ENCODE data around the gene MRPL21.
"Not testable (repeated sequence)": the region's sequence is repeated elsewhere in the genome, so short reads cannot be mapped to it uniquely, and the experiment has no call there.

MRPL21 gene

DNA sequence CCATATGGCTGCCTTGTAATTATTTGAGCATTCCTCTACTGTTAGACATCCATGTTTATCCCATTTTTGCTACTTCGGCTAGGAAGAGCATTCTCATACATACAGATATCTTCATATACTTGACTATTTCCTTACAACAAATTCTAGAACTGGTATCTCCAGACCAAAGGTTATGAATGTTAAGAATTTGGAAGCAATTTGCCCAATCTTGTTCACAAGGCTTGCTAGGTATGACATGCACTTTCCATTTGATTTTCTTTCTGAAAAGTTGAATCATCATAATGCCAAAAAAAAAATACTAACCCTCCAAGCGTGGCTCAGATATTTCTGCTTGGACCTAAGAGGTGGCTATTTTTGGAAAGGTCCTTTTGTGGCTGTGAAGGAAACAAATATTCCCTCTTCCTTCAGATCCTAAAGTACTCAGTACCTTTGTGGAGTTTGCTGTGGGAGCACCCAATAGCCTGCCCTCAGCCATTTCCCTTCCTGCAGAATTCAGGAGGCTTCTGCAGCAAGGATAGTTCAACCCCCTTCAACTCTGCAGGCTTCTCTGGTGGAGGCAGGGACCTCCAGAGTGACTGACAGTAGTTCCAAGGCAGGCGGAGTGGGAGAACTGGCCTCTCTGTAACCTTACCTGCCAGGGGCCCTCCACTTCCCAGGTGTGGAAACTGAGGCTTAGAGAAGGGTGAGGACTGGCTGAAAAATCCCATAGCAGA is 39.9 kb downstream of the MRPL21 start:
- no peak for DNase-seq

DNA sequence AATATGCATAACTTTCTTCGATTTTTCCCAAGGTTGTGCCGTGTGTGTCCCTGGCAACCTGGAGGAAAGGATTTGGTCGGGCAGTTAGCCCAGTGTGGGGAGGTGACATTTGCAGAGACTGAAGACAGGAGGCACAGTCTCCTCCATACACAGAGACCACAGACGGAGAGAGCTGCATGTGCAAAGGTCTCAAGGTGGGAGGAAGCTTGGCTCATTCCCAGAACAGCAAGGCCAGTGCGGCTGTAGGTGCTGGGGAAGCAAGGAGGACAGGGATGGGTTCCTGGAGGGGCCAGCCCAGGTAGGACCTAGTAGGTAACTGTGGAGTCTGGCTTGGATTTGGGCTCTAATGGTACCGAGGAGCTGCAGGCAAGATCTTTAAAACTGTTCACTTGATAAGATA is 41.2 kb downstream of the MRPL21 start:
- DNase-seq: no peak

DNA sequence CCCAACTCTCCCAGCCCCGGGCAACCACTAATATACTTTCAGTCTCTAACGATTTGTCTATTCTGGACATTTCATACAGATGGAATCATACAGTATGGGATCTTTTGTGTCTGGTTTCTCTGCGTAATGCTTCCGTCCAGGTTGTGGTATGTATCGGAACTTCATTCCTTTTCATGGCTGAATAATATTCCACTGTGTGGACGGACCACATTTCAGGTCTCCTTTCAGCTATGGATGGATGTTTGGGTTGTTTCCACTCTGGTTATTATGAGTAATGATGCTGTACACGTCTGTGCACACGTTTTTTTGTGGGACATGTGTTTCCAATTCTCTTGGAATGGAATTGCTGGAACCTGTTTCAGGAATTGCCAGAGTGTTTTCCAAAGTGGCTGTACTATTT is 44.5 kb downstream of the MRPL21 start:
- no peak for DNase-seq

DNA sequence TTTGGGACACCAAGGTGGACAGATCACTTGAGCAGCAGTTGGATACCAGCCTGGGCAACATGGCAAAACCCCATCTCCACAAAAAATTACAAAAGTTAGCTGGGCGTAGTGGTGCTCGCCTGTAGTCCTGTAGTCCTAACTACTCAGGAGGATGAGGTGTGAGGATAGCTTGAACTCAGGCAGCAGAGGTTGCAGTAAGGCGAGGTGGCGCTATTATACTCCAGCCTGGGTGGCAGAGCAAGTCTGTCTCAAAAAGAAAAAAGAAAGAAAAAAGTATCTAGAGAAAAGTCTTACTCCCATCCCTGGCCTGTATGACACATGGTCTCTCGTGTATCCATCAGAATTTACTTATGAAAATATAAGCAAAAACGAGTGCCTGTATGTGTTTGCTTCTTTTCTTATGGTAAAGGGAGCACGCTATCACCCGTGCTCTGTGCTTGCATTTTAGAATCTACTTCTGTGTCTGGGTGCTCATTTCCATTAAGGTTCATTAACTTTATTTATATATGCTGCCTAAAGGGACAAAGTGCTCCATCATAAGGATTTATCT is 46.5 kb downstream of the MRPL21 start:
- no peak for DNase-seq

DNA sequence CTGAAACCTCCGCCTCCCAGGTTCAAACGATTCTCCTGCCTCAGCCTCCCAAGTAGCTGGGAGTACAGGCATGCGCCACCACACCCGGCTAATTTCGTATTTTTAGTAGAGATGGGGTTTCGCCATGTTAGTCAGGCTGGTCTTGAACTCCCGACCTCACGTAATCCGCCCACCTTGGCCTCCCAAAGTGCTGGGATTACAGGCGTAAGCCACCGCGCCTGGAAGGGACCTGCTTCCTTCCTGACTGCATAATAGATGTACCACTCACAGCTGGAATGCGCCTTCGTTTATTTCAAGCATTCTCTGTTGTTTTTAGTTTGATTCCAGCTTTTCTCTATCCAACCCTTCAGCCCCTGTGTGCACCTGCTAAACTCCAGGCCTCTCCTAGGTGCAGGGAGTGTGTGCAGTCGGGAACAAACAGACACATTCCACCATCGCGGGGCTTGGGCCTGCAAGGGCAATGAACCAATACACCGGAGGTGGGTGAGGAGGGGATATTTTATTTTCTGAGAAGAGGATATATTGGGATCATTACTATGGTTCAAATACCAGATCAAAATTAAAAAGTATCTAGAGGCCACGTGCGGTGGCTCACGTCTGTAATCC is 47.1 kb downstream of the MRPL21 start:
- not testable (repeated sequence) for DNase-seq

DNA sequence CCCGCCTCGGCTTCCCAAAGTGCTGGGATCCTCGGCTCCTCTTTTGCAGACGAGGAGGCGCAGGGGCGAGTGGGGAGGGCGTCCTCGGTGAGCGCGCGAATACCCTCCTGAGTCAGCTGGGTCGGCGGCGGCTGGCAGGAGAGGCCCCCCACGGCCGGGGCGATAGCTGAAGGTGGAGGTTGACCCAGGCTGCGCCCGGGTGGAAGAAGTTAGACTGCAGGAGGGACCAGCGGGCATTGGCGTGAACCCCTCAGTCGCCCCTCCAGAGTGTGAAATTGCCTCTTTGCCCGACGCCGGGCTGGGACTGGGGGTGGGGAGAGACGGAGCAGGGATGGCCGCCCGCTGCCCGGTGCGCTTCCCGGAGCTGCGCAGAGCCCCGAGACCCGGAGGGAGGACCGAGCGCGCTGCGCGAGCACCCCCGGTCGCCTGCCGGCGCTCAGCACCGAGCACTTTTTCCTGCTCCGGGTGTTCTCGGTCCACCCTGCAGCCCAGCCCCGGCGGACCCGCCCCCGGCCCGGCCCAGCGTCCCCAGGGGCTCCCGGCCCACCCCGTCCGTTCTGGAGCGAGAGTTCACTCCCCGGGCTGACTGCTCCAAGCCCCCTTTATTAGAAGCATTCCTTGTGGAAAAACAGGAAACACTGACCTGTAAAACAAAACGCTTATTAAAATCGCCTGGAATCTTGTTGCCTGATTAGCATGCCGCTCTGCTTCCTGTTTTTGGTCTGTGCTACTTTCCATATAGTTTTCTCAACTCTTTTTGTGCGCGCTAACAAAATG is 48.2 kb downstream of the MRPL21 start:
- DNase-seq: peak; percentile 17

DNA sequence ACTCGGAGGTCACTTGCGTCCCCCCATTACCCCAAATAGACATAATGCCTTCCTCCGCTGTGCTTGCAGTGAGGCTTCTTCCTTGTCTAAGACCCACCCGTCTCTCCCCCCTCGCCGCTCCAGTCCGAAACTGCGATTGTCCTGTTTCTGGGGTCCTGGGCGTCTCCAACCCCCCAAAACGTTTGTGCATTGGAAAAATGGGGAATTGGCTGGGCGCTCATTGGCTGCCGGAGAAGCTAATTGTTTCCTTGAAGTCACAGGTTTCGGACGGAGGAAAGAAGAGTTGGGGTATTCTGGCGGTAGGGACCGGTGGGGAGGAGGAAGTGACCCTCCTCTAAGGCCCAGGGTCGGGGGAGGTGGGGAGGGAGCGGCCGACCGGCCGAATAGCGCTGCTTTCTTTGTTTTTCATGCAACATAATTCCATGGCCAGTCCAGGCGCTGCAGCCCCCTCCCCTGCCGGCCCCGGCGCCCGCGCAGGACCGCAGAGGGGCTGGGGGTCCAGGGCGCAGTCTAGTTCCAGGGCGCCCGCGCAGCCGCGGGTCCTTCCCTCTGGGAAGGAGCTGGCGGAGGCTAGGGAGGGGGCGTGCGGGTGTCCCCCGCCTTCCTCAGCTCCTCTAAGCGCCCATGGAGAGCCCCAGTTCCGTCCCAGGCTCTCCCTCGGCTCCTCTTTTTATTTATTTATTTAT is 49.2 kb downstream of the MRPL21 start:
- DNase-seq: no peak

DNA sequence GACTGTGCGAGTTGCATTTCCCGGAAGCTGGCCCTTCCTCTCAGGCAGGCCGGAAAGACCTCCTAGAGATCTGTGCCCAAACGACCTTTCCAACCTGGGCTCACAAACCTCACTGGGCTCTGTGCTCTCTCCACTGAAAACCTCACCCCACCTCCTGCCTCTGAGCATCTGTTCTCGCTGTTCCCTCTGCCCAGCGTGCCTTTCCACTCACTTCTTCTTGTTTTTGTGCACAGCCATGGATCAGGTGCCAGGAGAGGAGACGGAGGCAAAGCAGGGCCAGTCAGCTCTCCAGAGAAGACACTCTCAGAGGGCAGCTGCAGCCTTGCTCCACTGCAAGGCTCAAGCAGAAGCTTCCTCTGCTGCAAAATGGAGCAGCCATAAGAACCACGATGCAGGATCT is 51.0 kb downstream of the MRPL21 start:
- DNase-seq: no peak

DNA sequence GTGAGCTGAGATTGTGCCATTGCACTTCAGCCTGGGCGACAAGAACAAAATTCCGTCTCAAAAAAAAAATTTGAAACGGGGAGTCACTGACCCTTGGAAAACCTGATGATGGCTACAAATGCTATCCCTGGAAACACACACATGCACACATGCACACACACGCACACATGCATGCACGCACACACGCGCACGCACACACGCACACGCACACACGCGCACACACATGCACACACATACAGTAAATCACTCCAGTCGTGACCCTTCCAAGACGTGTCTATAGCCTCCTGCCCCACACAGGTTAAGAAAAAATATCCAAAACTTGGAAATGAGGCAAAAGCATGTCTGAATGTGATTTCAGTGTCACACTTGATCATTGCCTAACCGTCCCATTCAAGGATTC is 55.2 kb downstream of the MRPL21 start:
- DNase-seq: no peak

DNA sequence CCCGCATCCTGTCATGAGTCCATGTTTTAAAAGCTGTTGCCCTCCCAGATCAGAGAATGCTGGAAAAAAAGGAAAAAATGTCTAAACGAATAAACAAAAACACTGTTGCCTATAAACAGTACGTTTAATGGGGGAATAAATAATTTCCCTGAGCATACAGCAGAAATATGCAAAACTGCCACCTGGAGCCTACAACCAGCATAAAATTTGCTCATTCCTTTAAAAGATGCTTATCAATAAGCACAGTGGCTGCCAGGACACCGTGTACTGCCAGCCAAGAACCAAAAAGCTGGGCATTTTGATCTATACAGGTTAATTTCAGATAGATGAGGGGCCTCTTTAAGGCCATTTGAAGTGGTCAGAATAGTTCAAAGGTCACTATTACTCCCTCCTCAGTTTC is 56.2 kb downstream of the MRPL21 start:
- DNase-seq: no peak

DNA sequence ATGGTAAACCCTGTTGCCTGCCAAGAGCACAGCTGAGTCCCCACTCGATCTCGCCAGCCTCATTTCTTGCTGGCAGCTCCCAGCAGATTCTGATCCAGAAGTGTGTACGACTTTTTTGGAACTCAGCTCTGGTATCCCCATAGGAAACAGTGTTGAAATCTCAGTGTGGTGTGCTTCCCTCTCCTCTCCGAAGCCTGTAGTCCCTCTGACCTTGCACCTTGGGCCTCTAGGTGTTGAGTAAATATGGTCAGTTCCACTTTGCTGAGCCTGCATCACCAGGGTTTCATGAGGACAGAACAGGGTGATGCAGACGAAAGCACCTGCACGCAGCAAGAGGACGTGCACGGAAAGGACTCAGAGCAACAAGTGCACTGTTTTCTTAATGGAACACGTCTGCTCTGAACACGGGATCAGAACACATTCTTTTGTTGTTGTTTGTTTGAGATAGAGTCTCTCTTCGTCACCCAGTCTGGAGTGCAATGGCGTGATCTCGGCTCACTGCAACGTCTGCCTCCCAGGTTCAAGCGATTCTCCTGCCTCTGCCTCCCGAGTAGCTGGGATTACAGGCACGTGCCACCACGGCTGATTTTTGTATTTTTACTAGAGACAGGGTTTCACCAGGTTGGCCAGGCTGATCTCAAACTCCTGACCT is 58.2 kb downstream of the MRPL21 start:
- no peak for DNase-seq

DNA sequence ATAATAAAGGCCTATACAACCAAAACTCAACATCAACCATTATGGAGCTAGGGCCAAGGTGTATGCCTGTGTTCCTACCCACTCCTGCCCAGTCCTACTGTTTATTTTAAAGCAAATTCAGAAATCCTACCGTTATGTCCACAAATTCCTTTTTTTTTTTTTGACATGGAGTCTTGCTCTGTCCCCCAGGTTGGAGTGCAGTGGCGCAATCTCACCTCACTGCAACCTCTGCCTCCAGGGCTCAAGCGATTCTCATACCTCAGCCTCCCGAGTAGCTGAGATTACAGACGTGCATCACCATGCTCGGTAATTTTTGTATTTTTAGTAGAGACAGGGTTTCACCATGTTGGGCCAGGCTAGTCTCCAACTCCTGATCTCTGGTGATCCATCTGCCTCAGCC is 58.8 kb downstream of the MRPL21 start:
- DNase-seq: no peak

DNA sequence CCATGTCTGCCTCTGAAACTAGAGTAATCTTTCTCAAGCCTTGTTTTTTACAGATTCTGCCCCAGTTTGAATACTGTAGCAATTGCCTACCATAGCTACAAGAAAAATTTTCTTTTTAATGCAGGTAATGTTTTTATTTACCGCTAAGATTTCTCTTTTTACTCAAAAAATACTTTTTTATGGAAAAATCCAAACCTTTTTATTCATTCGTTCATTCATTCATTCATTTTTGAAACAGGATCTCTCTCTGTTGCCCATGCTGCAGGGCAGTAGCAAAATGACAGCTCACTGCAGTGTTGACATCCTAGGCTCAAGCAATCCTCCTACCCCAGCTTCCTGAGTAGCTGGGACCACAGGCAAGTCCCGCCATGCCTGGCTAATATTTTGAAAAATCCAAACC is 59.3 kb downstream of the MRPL21 start:
- DNase-seq: no peak

DNA sequence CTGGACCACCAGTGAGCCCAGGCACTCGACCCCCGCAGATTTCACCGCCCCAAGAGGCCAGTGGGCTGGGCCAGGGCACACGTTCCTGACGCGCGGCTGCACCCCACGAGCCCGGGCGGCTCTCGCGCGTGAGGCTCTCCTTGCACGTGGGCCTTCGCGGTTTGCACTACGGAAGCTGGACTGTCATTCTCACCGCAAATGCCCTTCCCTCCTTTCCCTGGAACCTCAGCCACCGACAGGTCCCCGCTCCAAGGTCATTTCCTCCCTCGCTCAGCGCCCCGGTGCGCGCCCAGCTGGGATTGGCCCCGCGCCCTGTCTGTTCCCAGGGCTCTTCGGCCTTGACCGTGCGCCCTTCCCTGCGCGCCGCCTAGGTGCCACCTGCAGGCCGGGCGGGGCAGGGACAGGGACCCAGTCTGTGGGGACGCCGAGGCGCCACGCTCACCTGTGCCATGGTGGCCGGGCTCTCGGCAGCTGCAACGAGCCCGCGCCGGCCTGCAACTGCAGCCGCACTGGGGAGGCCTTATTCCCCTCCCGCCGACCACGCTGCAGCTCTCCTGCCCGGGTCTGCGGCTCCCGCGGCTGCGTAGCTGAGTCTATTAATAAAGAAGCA is 59.8 kb downstream of the MRPL21 start:
- peak; percentile 75 for DNase-seq

DNA sequence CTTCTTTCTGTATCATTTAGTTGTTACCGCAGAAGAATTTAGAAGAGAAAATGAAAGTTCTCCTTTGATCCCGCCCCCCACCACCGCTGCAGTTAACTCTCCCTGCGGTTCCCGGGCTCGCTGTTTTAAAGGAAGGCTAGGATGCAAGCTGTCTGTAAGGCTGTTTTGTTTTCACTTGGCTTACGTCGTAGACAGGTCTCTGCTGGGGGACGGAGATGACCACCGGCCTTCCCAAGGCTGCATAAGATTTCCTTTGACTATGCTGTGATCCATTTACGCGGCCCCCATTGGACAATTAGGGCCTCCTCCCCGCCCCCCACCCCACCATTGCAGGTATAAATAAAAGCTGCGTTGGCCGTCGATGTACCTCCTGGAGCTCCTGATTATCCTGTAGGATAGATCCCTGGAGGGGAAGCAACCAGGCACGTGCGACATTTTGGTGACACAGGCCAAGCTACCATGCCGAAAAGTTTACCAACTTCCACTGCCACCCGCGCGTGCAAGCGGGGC is 60.5 kb downstream of the MRPL21 start:
- peak; percentile 57 for DNase-seq

DNA sequence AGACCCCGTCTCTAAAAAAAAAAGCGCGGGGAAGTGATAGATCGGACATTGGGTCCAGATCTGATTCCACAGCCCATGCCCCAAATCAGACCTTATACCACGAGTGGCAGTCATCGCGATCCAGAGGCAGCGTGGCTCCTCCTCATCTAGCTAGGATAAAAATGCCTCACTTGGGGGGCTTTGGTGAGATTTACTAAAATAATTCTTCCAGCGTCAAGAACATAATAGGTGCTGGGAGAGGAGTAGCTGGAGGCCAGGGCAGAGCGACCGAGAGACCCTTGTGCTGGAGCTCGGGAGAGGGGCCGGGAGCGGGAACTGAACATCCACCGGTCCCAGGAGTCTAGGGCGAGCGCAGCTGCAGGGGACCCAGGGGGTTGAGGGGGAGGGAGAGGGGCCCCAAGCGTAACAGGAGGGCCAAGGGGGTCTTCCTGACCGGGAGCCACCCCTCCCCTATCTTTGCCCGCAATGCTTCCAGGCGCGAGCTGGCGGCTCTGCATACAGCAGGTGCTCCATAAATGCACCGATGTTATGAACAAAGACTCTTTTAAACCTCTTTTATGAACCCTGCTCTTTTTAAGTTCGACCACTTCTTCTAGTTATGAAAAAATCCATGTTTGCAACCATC is 61.1 kb downstream of the MRPL21 start:
- DNase-seq: no peak

DNA sequence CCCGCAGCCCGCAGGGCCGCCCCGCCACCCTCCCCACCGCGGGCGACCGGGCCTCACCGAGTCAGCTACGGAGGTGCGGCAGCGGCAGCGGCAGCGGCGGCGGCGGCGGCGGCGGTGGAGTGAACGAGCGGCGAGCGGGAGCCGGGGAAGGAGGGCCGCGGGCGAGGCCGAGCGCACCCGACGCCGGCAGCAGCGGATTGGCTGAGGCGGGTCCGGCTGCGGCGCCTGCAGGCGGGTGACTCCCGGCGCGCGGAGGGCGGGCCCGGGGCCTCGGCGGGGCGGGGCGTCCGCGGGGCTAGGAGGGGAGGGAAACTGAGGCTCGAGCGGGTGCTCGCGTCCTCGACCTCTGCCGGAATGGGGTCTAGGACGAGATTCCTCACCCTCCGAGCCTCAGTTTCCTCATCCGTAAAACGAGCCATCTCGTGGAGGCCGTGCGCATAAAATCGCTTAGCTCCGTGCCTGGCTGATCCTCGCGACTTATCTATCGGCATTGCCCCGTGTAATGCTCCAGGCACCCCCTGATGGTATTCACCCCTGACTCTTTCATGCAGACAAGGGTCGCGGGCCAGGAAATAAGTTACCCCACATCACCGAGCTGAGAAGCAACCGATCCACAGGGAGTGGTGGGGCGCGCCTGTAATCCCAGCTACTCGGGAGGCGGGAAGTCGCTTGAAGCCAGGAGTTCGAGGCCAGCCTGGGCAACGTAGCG is 61.8 kb downstream of the MRPL21 start, which contains the start of gene CPT1A:
Gene CPT1A (minus strand): TSS at position 199 of the 709 bp plus-strand sequence. CDS start 26,442 bp downstream, outside the sequence.
- peak; percentile 68 for DNase-seq

Measured in stimulated activated CD4-positive, alpha-beta T cell treated with anti-CD3 and anti-CD28 coated beads, Interleukin-4, amount 100 ng/mL, for 24 hours (primary cell).